HG03378 (cell line): Measurements from ENCODE around the gene HLA-DPA1.

Source experiments
- ATAC-seq: cut with Tn5 transposase; IDR thresholded peaks from one replicate; pipeline ENCODE4 v1.9.1; 2021; ENCODE audit warnings: mild to moderate bottlenecking, moderate library complexity; ENCODE audit not compliant: unreplicated experiment

The HLA-DPA1 gene

DNA sequence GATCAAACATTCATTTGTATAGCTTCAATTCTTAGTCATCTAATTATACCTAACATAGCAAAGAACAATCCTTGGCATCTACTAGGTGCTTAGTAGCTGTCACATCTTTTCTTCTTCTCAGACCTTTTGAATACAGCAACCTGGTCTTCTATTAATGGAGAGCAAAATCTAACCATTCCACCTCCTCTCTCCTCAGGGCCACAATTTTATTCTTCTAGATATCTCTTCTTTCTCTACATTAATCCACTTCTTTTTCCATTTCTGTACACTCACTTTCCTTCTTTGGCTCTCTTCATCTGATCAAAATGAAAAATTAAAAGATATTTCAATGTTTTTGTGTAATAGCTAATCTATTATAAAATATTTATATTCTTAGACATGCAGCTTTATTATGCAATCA lies 55.0 kb downstream of the HLA-DPA1 start:
- no peak for ATAC-seq

DNA sequence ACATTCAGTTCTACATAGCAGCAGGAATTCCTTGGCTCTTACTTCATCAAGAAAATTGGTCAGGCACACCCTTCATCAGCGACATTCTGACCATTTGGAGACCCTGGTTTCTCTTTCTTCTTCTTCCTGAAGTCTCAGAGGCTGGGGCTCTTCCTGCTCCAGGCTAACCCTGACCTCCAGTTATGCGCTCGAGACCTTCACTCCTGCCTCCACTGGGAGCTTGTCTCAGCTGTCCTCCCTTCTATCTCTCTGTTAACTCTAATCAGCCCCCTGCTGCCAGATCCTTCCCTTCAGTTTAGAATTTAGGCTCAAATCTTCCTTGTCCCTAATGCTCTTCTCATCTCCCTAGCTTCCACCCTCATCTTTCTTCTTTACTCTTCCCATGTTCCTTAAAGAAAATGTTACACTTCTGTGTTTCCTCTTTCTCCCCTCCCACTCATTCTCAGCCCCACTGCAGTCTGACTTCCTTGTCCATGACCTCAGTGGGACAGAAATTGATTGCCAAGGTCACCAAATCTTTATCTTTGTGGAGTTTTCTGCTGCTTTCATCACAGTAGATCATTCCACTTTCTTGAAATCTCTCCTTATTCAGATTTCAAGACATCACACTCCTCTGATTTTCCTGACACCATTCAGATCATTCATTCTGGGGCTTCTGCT lies 55.6 kb downstream of the HLA-DPA1 start:
- no peak for ATAC-seq

DNA sequence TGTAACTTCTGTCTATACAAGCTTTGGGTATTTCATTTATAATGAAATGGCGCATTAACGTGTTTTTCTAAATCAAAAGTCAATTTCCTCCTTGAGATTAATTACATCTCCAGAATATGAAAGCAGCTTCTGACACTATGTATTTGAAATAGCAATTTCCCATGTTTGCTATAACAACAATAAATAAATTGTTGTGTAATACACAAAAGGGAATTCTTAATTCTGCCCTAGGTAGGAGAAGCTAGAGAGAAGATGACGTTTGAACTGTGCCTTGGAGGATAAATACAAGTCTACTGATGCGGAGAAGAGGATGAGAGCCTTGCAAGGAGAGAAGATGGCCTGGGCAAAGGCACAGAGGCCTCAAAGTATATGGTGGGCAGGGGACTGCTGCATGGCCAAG lies 56.4 kb downstream of the HLA-DPA1 start:
- no peak for ATAC-seq

DNA sequence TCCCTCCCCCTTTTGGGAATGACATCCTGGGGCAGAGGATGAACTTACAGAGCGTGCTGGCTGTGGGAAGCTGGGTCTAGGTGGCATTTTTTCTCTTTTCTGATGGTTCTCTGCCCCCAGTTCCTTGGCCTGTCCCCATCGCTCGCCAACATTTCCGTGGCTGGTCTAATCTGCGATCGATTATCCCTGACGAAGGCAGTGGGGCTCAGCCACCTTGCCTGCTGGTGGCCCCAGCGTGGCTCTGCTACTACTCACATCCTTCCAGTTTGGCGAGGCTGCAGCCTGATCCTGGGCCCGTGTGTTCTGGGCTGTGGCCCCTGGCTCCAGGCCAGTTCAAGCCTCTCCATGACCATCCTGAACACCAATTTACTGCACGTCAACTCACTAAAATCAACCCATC lies 57.7 kb downstream of the HLA-DPA1 start:
- ATAC-seq = no peak

DNA sequence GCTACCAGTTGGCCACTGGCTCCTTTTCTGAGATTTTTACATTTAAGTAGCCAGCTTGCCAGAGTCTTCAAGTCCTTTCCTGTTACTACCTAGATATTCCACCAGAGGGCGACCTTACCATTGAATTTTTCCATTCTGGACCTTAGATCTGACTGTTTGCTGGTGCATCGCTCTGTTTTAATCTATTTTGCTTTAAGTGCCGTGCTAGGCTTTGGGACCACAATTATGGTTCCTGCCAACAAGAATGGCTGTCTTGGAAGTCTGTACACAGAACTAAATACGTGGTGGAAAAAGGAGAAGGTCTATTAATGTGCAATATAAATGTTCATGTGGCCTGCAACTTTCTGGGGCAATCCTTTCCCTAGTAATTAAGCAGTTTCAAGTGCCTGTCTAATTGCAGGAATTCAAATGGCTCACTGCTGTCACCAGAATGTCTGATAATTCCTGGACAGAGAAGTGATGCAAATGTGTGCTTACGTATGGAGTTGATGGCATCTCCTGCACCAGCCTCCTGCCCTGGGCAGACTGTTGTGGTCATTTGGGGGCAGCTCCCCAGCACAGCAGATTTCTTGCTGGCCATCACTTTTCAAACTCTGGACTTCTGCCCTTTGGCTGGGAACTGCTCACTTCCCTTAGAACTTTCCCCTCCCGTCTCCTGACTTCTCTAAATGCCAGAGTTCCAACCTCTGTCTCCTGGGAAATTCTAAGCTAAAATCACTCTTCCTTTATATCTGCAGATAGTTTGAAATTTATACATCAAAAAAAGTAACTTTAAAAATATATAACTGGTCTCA lies 58.4 kb downstream of the HLA-DPA1 start:
- ATAC-seq = peak; percentile 38
